Stomach (tissue), 4 donors: ENCODE results near the gene TNRC18.

Source experiments
- CTCF ChIP-seq, 7 experiments: fragments of 450-650 bp in 4 of 7; fragments of 200-600 bp in 3 of 7; sonication (generic) in 3 of 7; IDR thresholded peaks; one replicate each; pipeline ENCODE4 v1.5.1; 2016 to 2019; ENCODE audit warnings: antibody characterized with exemption in 7 of 7, control low read depth in 2 of 7, mild to moderate bottlenecking in 1 of 7
- POLR2A ChIP-seq, 4 donors: fragments of 450-650 bp; IDR thresholded peaks; one replicate each; pipeline ENCODE4 v1.6.1; 2016; ENCODE audit warnings: antibody characterized with exemption in 4 of 4, control low read depth in 2 of 4, mild to moderate bottlenecking in 1 of 4, moderate library complexity in 1 of 4

GRCh38 chr7:5352440-5353010 is 71.1 kb downstream of the TNRC18 start:
- no peak for TF ChIP-seq CTCF (IDR thresholded peaks at IDR 0.05)
- no peak for TF ChIP-seq POLR2A (IDR thresholded peaks at IDR 0.05)
